ENCODE data around the gene TRIM72. TPM values are rescaled to one million over a fixed set of nuclear protein-coding genes. Genes with fewer than 3 reads are reported as not detected.

The TRIM72 gene
- total and polyA plus RNA-seq, 9 of the 15 experiments (the other 6 are each of a cell fraction or from before 2014, with no cell fraction given), result under 0.01 TPM; not detected in 8

GRCh38 chr16:31268891-31269290, 55.0 kb downstream of the TRIM72 start:
- Histone ChIP-seq H3K4me3 (no peak overlapping the region), H3K79me2 (ENCODE audit: control insufficient read depth, insufficient read depth, low read length) (no peaks in the 10 kb centered on the region), H3K9me3 (replicated peaks; ENCODE audit: control insufficient read depth, insufficient read depth, low read depth, low read length) (no peaks in the 10 kb centered on the region), H3K9ac (ENCODE audit: insufficient read depth in 1 of 2, low read depth in 2 of 2, low read length in 2 of 2) (no peak overlapping the region), H3K27me3 (ENCODE audit: control insufficient read depth in 2 of 2, insufficient read depth in 2 of 2, low read length in 2 of 2) (peaks cover 17 to 29% of the 10 kb centered on the region in 2 experiments; a peak in 4 of 5 replicates), H3K4me1 (replicated peaks in 1 of 2; ENCODE audit: control insufficient read depth in 2 of 2, insufficient read depth in 2 of 2, low read length in 2 of 2) (peaks cover 0 to 3% of the 10 kb centered on the region in 2 experiments; a peak in 2 of 5 replicates), H4K20me1 (replicated peaks; ENCODE audit: control insufficient read depth, insufficient read depth, low read length) (no peaks in the 10 kb centered on the region), H3K27ac (ENCODE audit: extremely low read depth, low read depth, low read length) (no peak overlapping the region), H3K4me2 (ENCODE audit: insufficient read depth, low read length) (no peak overlapping the region), H2AFZ (ENCODE audit: low read depth, low read length) (no peak overlapping the region), H3K9me1 (ENCODE audit: control insufficient read depth, insufficient read depth, low read length) (no peaks in the 10 kb centered on the region), H3K36me3 (ENCODE audit: control insufficient read depth, insufficient read depth, low read length) (no peaks in the 10 kb centered on the region)
- FAIRE-seq (no peak), DNase-seq (ENCODE audit: extremely low read depth in 1 of 4, low spot score in 3 of 4) (no peak), ATAC-seq (no peak)
- POLR2A ChIA-PET, result interaction anchor here (0.6 to 2.7 kb wide), 6 partner anchors 7 to 192 kb away, joined by 3 to 11 read pairs (median 4); partner anchors contain the start of gene ITGAM
- WGBS (ENCODE audit: insufficient coverage, low coverage, missing lambda C conversion rate), result 31% methylated on average over 9 of the region's 10 CpGs
- CTCF ChIA-PET (ENCODE audit: low intra/inter-chr PET ratio), result no interaction called here
- intact Hi-C loops (cut with micrococcal nuclease) (no loop called here), in situ Hi-C loops (cut with MboI) (no loop called here)
- TF ChIP-seq HOMEZ (CRISPR knock-in tag; IDR thresholded peaks at IDR 0.05), result no peak
- no peak for TF ChIP-seq GABPB1 (CRISPR knock-in tag; IDR thresholded peaks at IDR 0.05)
- no peak for TF ChIP-seq ZFP1 (CRISPR knock-in tag; IDR thresholded peaks at IDR 0.05)
- TF ChIP-seq TCF7 (IDR thresholded peaks at IDR 0.05; ENCODE audit: borderline replicate concordance), result no peak
- TF ChIP-seq UBTF (IDR thresholded peaks at IDR 0.05; ENCODE audit: borderline replicate concordance in 1 of 2, low read depth in 2 of 2, low read length in 2 of 2), result no peak
- TF ChIP-seq ZNF224 (CRISPR knock-in tag; IDR thresholded peaks at IDR 0.05), result no peak
- TF ChIP-seq POLR2A (conservative IDR thresholded peaks at IDR 0.05), result no peak
- no peak for TF ChIP-seq ATF4 (CRISPR knock-in tag; IDR thresholded peaks at IDR 0.05)
- no peak for TF ChIP-seq HMG20A (CRISPR knock-in tag; conservative IDR thresholded peaks at IDR 0.05)
- no peak for TF ChIP-seq ELF1 (tag; IDR thresholded peaks at IDR 0.05)
- TF ChIP-seq ATF3 (IDR thresholded peaks at IDR 0.05), result no peak
- no peak for TF ChIP-seq ATF3 (CRISPR knock-in tag; conservative IDR thresholded peaks at IDR 0.05)
- no peak for TF ChIP-seq L3MBTL2 (IDR thresholded peaks at IDR 0.05)
- BruUV-seq (replicated peaks), result no TSS peak

Data from K562 (cell line).